ENCODE results near the gene OR4E2. TPM values are rescaled to one million over a fixed set of nuclear protein-coding genes. Genes with fewer than 3 reads are reported as not detected.
"Not testable (repeated sequence)": the region's sequence is repeated elsewhere in the genome, so short reads cannot be mapped to it uniquely, and the experiment has no call there.

Gene OR4E2
- total RNA-seq, 2 donors from 2014 or later: not detected

DNA sequence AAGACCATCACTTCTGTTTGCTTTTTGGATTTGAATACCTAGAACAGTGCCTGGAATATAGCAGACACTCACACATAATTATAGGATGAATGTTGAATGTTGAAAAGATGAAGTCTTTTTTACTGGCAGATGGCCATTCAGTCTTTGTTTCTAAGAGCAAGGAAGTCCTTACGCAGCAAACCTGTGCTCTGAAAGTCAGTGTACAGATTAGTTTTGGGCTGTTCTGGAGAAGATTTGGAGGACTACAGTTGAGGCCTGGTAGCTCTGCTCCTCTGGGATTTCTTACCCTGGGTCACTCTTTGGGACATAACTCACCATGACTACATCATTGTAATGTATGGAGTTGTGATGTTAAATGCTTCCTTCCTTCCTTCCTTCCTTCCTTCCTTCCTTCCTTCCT is 3.3 kb downstream of the OR4E2 start:
- H3K4me1 Mint-ChIP-seq (ENCODE audit: low read depth): no peaks in the 10 kb centered on the region
- H3K9me3 Mint-ChIP-seq: no peaks in the 10 kb centered on the region
- H3K27ac Mint-ChIP-seq: no peak overlapping the region
- peaks cover 22% of the 10 kb centered on the region for H3K27me3 Mint-ChIP-seq (ENCODE audit: low read depth)
- ATAC-seq (replicated peaks in 1 of 2) (no peak), DNase-seq (no peak)
- H3K36me3 Mint-ChIP-seq (ENCODE audit: insufficient read depth in 2 of 2): no peaks in the 10 kb centered on the region
- H3K4me3 Mint-ChIP-seq: no peak overlapping the region

DNA sequence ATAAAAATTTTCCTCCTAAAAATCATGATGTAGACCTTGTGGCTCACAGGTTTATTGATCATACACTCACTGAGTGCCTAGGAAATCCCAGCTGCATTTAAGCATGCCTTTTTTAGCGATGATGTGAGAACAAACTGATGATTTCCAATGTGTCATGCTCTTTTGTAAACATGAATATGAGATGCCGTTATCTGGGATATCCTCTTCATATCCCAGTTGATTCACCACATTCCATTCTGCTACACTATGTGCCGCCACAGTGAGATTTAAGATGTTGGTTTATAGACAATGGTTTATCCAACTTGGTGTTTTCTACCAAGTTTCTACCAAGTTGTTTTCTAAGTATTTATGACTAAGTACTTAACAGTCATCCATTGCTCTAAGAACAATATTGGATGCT is 14.7 kb downstream of the OR4E2 start:
- no peak overlapping the region for H3K27ac Mint-ChIP-seq
- no peaks in the 10 kb centered on the region for H3K4me1 Mint-ChIP-seq (ENCODE audit: low read depth)
- DNase-seq (no peak), ATAC-seq (replicated peaks in 1 of 2) (no peak)
- H3K9me3 Mint-ChIP-seq: peaks cover 0 to 3% of the 10 kb centered on the region in 2 donors
- no peaks in the 10 kb centered on the region for H3K36me3 Mint-ChIP-seq (ENCODE audit: insufficient read depth in 2 of 2)
- H3K27me3 Mint-ChIP-seq (ENCODE audit: low read depth): peaks cover 41% of the 10 kb centered on the region
- no peak overlapping the region for H3K4me3 Mint-ChIP-seq

DNA sequence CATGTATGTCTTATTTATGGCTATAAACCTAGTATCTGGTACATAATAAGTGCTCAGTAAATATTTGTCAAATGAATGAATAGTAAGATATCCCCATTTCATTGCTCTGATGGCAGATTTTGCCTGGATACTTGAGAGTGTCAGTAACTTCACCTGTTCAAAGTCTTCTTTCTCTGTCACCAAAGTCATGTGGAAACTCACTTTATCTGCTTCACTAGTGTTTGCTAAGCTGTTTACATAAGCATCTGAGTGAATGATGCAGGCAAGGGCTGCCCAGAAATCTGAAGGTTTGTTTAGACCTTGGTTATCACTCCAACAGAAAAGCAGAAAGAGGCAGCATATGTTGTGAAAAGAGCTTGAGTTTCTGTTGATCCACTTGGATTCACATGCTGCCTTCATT is 15.6 kb downstream of the OR4E2 start:
- Mint-ChIP-seq H3K36me3 (ENCODE audit: insufficient read depth in 2 of 2) (no peaks in the 10 kb centered on the region), H3K4me1 (ENCODE audit: low read depth) (no peaks in the 10 kb centered on the region), H3K9me3 (peaks cover 0 to 1% of the 10 kb centered on the region in 2 donors), H3K27ac (no peak overlapping the region), H3K4me3 (no peak overlapping the region), H3K27me3 (ENCODE audit: low read depth) (peaks cover 37% of the 10 kb centered on the region)
- DNase-seq: no peak
- ATAC-seq (replicated peaks in 1 of 2): no peak

DNA sequence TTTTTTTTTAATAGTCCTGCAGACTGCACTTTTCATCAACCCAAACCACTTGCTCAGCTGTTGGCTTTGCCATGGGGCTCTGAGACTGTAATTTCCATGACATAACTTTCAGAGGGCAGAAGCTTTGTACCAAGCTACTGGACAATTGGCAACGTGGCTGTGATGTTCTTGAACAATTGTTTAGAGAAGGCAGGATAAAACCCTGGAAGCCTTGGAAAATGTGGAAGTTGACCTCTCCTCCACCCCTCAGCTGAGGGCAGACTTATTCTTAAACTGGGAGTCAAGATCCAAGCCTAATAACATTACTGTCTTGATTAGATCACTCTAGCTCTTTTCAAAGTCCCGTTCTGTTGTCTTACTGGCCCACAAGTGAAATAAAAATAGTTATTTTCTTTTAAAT is 17.7 kb downstream of the OR4E2 start:
- Mint-ChIP-seq H3K4me1 (ENCODE audit: low read depth) (no peaks in the 10 kb centered on the region), H3K36me3 (ENCODE audit: insufficient read depth in 2 of 2) (peaks cover 0 to 3% of the 10 kb centered on the region in 2 donors), H3K4me3 (no peak overlapping the region), H3K27ac (no peak overlapping the region), H3K27me3 (ENCODE audit: low read depth) (peaks cover 34% of the 10 kb centered on the region), H3K9me3 (peaks cover 0 to 3% of the 10 kb centered on the region in 2 donors)
- DNase-seq (no peak), ATAC-seq (replicated peaks in 1 of 2) (no peak)

DNA sequence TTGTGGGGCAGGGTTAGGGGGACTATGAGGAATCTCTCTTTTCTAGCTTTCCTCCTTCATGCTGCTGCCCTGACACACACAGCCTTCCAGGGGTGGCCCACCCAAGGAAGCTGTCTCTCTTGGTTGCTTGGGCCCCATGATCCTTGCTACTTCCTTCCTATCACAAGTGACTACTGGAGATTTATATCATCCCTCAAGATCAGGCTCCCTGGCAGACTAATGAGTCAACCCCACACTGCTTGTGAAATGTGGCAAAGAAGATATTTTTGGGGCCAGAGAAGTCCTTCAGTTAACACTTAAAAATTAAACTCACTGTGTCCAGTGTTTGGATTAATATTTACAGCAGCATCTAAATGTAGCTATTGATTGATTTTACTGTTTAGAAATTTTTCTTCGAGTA is 18.5 kb downstream of the OR4E2 start:
- Mint-ChIP-seq H3K4me1 (ENCODE audit: low read depth) (no peaks in the 10 kb centered on the region), H3K4me3 (no peak overlapping the region), H3K27me3 (ENCODE audit: low read depth) (peaks cover 34% of the 10 kb centered on the region), H3K27ac (no peak overlapping the region), H3K36me3 (ENCODE audit: insufficient read depth in 2 of 2) (peaks cover 0 to 3% of the 10 kb centered on the region in 2 donors), H3K9me3 (peaks cover 0 to 3% of the 10 kb centered on the region in 2 donors)
- no peak for DNase-seq
- ATAC-seq (replicated peaks in 1 of 2): no peak

DNA sequence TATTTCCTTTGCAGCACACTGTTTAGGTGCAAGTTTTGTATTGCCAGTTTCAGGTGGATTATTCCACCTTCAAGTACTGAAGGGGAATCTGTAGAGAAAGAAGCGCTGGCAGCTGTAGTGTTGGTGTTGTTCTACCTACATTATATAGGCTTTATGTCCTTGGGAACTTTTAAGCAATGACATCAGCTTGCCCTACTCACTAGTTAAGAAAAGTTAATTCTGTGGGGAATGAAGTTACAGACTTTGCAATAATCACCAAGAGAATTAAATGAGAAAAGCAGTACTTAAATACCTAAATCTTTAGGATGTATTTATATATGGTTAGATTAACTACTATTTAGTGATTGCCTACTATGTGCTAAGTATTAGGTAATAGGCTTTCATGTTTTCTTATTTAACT is 20.1 kb downstream of the OR4E2 start, which contains the start of gene OR4E1:
TSS of gene OR4E1 (minus strand) at position 101 of the 400 bp plus-strand sequence. CDS start 2,883 bp downstream, outside the sequence.
- ATAC-seq (replicated peaks in 1 of 2) (no peak), DNase-seq (no peak)
- Mint-ChIP-seq H3K36me3 (ENCODE audit: insufficient read depth in 2 of 2) (peaks cover 1 to 3% of the 10 kb centered on the region in 2 donors), H3K27me3 (ENCODE audit: low read depth) (peaks cover 39% of the 10 kb centered on the region), H3K4me3 (no peak within 1 kb of the TSS), H3K27ac (no peak within 1 kb of the TSS), H3K9me3 (peaks cover 0 to 3% of the 10 kb centered on the region in 2 donors), H3K4me1 (ENCODE audit: low read depth) (no peaks in the 10 kb centered on the region)

DNA sequence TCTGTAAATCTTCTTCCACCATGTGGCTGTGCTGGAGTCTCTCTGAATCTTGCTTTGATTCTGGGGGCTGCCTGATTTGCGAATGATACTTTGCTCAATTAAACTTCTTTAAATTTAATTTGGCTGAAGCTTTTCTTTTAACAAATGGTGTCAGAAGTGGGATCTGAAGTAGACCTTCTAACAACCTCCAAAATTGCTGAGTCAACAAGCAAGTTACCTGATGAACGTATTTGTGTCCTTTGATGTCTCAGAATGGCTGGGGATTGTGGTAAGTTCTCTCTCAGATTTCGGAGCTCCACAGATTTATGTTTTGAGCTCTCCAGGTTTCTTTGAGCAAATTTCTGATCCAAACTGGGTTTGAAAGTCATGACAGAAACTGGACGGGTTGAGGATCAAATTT is 21.9 kb downstream of the OR4E2 start:
- H3K4me3 Mint-ChIP-seq: no peak overlapping the region
- ATAC-seq (replicated peaks in 1 of 2) (no peak), DNase-seq (no peak)
- peaks cover 0 to 3% of the 10 kb centered on the region in 2 donors for H3K9me3 Mint-ChIP-seq
- peaks cover 1 to 3% of the 10 kb centered on the region in 2 donors for H3K36me3 Mint-ChIP-seq (ENCODE audit: insufficient read depth in 2 of 2)
- H3K4me1 Mint-ChIP-seq (ENCODE audit: low read depth): no peaks in the 10 kb centered on the region
- no peak overlapping the region for H3K27ac Mint-ChIP-seq
- peaks cover 28% of the 10 kb centered on the region for H3K27me3 Mint-ChIP-seq (ENCODE audit: low read depth)

DNA sequence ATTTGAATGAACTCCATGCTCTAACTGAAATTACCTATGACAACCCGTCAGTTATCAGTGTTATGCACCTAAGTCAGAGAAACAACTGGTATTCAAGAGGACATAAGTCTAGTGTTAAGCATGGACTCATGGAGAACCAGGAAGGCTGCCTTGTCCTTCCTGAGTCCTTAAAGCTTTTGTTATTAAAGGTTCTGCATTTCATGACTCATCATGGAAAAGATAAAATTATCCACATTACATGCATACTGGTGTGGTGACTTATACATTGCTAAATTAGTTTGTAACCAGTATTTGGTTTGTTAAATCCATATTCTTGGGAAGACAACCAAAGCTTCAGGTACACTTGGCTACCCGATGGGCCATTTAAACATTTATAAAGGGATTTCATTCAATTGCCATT is 26.4 kb downstream of the OR4E2 start:
- peaks cover 30% of the 10 kb centered on the region for H3K27me3 Mint-ChIP-seq (ENCODE audit: low read depth)
- ATAC-seq (replicated peaks in 1 of 2) (no peak), DNase-seq (no peak)
- H3K4me3 Mint-ChIP-seq: no peak overlapping the region
- H3K4me1 Mint-ChIP-seq (ENCODE audit: low read depth): no peaks in the 10 kb centered on the region
- peaks cover 1 to 3% of the 10 kb centered on the region in 2 donors for H3K36me3 Mint-ChIP-seq (ENCODE audit: insufficient read depth in 2 of 2)
- peaks cover 0 to 1% of the 10 kb centered on the region in 2 donors for H3K9me3 Mint-ChIP-seq
- H3K27ac Mint-ChIP-seq: no peak overlapping the region

DNA sequence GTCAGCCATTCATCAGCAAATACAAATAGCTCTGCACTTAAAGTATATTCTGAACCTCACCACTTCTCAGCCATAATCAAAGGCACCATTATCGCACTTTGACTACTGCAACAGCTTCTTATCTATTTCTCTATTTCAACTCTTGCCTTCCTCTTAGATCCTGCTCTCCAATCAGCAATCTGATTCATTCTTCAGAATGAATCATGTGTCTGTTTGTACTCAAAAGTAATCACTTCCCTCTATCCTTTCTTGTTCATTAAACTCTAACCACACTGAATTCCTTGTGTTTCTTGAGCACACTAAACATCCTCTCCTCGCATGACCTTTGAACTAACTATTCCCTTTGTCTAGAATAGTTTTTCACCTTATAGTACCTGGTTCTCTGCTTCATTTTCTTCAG is 32.8 kb downstream of the OR4E2 start:
- no peaks in the 10 kb centered on the region for H3K9me3 Mint-ChIP-seq
- peaks cover 0 to 2% of the 10 kb centered on the region in 2 donors for H3K36me3 Mint-ChIP-seq (ENCODE audit: insufficient read depth in 2 of 2)
- H3K27ac Mint-ChIP-seq: no peak overlapping the region
- no peak for ATAC-seq (replicated peaks in 1 of 2)
- no peaks in the 10 kb centered on the region for H3K4me1 Mint-ChIP-seq (ENCODE audit: low read depth)
- H3K4me3 Mint-ChIP-seq: no peak overlapping the region
- H3K27me3 Mint-ChIP-seq (ENCODE audit: low read depth): peaks cover 41% of the 10 kb centered on the region
- DNase-seq: no peak

DNA sequence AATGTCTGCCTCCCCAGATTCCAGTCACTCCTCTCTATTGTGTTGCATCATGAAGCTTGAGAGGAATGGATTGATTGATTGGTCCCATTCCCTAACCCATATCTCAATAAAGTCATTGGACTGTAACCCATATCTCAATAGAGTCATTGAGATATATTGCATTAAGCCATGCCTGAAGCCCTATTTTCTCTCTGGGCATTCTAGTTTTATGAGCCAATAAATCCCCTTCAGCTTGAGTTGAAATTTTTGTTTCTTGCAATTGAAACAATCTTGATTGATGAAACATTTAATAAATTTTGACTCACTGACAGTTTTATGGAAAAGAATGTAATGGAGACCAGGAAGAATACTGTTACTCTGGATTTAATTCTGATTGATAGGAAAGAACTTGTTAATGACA is 40.8 kb downstream of the OR4E2 start:
- Mint-ChIP-seq H3K4me1 (ENCODE audit: low read depth) (no peaks in the 10 kb centered on the region), H3K27ac (no peak overlapping the region), H3K9me3 (no peaks in the 10 kb centered on the region), H3K27me3 (ENCODE audit: low read depth) (peaks cover 38% of the 10 kb centered on the region), H3K4me3 (no peak overlapping the region), H3K36me3 (ENCODE audit: insufficient read depth in 2 of 2) (no peaks in the 10 kb centered on the region)
- DNase-seq (no peak), ATAC-seq (replicated peaks in 1 of 2) (no peak)

DNA sequence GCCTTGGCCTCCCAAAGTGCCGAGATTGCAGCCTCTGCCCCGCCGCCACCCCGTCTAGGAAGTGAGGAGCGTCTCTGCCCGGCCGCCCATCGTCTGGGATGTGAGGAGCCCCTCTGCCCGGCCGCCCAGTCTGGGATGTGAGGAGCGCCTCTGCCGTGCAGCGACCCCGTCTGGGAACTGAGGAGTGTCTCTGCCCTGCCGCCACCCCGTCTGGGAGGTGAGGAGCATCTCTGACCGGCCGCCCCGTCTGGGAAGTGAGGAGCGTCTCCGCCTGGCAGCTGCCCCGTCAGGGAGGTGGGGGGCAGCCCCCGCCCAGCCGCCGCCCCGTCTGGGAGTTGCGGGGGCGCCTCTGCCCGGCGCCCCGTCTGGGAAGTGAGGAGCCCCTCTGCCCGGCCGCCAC is 44.0 kb downstream of the OR4E2 start:
- H3K9me3 Mint-ChIP-seq; DNase-seq; H3K4me1 Mint-ChIP-seq (ENCODE audit: low read depth); ATAC-seq (replicated peaks in 1 of 2); H3K4me3 Mint-ChIP-seq; H3K27ac Mint-ChIP-seq; H3K36me3 Mint-ChIP-seq (ENCODE audit: insufficient read depth in 2 of 2): not testable (repeated sequence)
- peaks cover 22% of the 10 kb centered on the region for H3K27me3 Mint-ChIP-seq (ENCODE audit: low read depth)

DNA sequence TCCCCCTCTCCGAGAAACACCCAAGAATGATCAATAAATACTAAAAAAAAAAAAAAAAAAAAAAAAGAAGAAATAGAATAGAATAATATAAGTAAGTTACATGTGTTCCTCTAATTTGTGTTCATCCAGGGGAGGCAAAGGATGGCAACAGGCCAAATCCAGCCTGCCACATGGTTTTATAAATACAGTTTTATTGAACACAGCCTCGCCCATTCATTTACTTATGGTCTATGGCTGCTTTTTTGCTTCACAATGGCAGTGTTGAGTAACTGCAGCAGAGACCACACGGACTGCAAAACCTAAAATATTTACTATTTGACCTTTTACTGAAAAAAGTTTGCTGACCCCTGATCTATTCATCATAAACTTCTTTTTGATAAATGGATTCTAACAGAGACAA is 44.9 kb downstream of the OR4E2 start:
- H3K36me3 Mint-ChIP-seq (ENCODE audit: insufficient read depth in 2 of 2); H3K9me3 Mint-ChIP-seq; H3K4me3 Mint-ChIP-seq; H3K4me1 Mint-ChIP-seq (ENCODE audit: low read depth); DNase-seq; ATAC-seq (replicated peaks in 1 of 2); H3K27ac Mint-ChIP-seq: not testable (repeated sequence)
- peaks cover 22% of the 10 kb centered on the region for H3K27me3 Mint-ChIP-seq (ENCODE audit: low read depth)

DNA sequence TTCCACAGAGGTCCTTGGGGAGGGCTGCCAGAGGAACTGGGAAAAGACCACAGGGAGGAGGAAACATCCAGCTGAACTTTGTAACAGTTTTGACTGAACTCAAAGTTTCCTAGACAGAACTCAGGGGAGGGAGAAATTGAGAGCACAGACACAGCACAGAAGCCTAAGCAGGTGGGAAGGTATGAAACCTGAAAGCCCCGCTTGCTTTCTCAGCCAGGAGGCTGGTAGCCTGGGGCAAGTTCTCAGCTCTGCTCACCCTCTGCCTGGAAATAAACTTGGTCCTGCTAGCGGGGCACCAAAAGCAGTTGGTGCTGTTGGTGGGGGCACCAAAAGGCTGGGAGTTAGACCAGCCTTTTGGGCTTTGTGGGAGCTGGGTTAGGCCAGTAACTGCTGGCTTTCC is 45.9 kb downstream of the OR4E2 start:
- Mint-ChIP-seq H3K4me3 (no peak overlapping the region), H3K27me3 (ENCODE audit: low read depth) (peaks cover 22% of the 10 kb centered on the region)

DNA sequence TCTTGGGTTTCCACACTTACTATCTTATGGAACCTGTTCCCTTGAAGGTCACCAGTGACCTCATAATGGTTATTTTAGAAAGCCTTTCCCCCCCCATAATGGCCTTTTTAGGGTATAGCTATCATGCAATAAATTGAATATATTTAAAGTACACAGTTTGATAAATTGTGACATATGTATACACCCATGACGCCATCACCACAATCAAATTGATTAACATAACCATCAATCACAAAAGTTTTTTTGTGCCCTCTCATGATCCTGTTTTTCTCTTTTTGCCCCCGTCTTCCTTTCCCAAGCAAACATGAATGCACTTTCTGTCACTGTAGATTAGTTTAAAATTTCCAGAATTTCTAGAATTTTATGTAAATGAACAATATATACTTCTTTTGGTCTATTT is 48.7 kb downstream of the OR4E2 start:
- no peak overlapping the region for H3K4me3 Mint-ChIP-seq
- peaks cover 14% of the 10 kb centered on the region for H3K27me3 Mint-ChIP-seq (ENCODE audit: low read depth)
- DNase-seq (no peak), ATAC-seq (replicated peaks in 1 of 2) (no peak)
- H3K36me3 Mint-ChIP-seq (ENCODE audit: insufficient read depth in 2 of 2): no peaks in the 10 kb centered on the region
- peaks cover 19% of the 10 kb centered on the region for H3K4me1 Mint-ChIP-seq (ENCODE audit: low read depth)
- peaks cover 0 to 2% of the 10 kb centered on the region in 2 donors for H3K9me3 Mint-ChIP-seq
- no peak overlapping the region for H3K27ac Mint-ChIP-seq

More for the DNA sequence above, 45.9 kb downstream of the OR4E2 start:
- Mint-ChIP-seq H3K36me3 (ENCODE audit: insufficient read depth in 2 of 2) (no peaks in the 10 kb centered on the region), H3K27ac (no peak overlapping the region), H3K9me3 (no peaks in the 10 kb centered on the region), H3K4me1 (ENCODE audit: low read depth) (peaks cover 11% of the 10 kb centered on the region)
- ATAC-seq (replicated peaks in 1 of 2) (no peak), DNase-seq (no peak)
